Activated CD4-positive, alpha-beta T cell treated with anti-CD3 and anti-CD28 coated beads, Interleukin-10, Interleukin-2, amounts not matched to agents 100 ng/mL and 50 ng/mL, durations not matched to agents 16 hours and 8 hours (primary cell): Measurements from ENCODE around the gene RNF103.
"Not testable (repeated sequence)": the region's sequence is repeated elsewhere in the genome, so short reads cannot be mapped to it uniquely, and the experiment has no call there.

Experiments
- DNase-seq: peaks from one replicate; pipeline ENCODE4 v3.0.0-alpha.2; 2020

RNF103 gene

DNA sequence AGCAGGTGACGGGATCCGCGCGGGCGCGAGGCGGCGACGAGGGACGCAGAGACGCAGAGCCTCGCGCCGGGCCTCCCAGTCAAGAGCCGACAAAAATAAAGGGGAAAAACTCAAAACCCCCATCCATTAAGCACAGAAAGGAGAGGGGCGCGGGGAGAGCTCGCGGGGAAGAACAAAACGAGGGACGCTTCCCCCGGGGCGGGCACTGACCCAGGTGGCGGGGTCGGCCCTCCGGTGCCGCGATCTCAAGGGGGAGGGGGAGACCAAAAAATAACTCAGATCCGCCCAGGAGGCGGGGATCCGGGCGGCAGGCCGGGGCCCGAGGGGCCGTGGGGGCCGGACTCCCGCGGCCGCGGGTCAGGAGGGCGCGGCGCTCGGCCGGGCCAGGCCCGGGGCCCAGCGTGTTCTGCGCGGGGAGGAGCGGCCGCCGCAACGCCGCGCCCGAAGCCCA is 597 bp downstream of the RNF103 start:
- DNase-seq, result peak; percentile 58

DNA sequence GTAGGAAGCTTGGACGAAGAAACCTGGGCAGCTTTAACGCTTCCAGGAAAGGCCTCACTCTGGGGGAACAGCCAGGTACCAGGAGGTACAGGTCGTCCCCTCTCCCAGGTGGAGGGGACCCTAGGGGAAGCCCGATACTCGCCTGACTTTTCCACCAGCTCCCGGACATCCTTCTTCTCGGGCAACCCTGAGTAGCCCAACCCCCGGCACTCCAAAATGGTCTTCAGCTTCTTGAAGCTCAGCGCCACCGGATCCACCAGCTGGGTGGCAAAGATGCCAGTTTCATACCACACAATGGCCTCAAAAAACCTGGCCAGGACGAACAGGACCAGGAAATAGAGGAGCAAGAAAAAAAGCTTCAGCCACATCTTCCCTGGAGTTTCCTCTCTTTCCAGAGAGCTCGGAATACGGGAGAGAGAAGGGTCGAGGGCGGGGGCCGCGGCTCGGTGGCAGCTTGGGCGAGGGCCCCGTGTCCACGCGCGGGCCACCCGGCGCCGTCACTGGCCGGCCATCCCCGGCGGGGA is 1.1 kb downstream of the RNF103 start:
- DNase-seq, result peak; percentile 24

DNA sequence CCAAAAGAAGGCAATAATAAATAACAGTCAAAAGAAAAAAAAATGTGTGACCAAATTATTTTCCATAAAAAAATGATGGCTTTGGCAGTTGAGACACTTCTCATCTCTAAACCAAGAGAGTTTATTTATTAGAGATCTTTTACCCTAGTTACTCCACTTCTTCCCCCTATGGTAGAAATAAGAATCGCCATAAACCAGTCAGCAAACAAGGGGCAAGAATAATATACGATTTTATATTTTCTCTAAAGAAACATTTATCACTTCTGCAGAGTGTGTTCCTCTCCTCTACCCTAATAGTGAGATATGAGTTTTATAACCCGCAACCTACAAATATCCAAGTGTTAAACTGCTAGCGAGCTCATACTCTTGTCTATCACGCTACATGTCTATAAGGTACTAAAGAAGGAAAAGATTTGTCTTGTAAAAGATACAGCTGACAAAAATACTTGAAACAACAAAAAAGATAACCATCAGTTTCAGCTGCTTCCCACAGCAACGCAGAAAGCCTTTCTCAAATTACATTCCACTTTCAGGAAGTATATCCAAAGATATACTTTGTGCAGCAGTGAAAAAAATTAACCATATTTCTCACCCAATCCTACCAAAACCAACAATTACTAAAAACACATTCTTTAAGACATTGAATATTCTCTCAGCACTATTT is 2.3 kb downstream of the RNF103 start:
- DNase-seq, result no peak

DNA sequence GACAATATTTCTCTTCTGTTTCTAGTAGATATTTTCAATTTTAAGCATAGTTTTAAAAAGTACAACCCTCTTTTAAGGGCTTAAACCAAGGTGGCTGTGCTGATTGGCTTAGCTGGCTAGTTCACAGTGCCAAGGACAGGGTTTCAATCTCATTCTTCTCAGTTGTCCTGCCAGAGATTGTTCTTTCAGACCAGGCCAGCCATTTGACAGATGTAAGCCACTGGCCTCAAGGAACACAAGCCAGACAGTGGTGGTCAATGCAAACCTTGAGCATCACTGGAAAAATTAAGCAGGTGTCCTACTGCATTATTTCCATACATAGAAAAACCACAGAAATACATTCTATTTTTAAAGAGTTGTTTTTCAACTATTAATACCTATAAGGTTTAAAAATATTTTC is 5.9 kb downstream of the RNF103 start:
- DNase-seq, result no peak

DNA sequence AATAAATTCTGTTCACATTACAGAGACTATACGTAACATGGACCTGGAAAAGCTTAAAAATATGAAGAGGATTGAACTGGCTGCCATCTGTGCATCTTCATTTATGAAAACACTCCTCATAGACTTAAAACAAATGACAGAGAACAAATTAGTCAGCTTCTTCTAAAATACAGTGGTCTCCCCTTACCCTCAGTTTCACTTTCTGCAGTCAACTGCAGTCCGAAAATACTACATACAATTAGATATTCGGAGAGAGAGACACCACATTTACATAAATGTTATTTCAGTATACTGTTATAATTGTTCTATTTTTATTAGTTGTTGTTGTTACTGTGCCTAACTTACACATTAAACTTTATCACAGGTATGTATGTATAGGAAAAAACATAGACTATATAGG is 6.5 kb downstream of the RNF103 start:
- no peak for DNase-seq

DNA sequence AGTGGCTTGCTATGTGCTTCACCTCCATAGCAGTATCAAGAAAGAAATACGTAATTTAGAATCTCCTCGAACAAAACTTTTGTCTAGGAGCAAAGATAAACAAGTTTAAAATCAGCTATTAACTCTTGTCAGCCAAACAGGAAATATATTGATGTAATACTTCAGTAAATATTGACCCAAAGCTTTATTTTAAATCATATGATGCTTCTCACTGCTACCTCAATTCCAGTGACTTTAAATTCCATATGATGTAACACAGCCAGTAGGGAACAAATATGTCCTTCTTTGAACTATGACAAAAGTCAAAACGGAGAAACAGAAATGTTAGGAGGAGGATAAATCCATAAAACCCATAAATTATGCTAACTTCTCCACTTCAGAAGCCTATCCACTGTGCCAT is 7.2 kb downstream of the RNF103 start:
- no peak for DNase-seq

DNA sequence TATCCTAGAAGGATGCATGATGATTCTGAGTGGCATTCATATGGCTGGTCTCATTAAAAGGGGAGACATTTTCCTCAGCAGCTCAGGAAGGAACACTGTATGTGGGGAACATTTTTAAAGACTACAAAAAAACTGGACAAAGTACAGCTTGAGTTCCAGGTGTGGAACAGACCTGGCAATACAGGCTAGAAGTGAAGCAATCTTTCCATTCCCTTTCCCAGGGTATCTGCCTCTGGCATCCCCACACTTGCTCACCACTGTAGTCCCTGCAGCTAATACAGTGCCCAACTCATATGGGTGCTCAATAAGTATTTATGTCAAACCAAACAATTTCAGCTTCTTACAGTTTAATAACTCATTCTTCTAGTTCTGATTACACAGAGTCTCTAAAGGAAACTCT is 8.1 kb downstream of the RNF103 start:
- no peak for DNase-seq

DNA sequence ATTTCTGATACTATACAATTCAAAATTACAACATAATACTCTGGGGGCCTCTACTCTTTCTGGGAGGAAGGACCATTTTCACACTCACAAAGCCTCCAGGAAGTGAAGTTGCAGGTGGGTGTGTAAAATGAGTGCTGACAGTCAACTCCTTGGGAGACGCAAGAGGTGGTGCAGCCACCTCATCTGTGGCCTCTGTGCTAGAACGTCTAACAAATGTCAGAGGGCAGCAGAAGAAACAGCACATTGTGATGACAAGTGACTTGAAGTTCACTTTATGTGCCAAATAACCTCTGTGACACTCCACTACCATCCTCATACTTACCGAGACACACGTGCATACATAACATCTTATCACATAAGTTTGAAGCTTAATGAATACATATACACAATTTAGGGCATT is 10.2 kb downstream of the RNF103 start:
- DNase-seq, result no peak

DNA sequence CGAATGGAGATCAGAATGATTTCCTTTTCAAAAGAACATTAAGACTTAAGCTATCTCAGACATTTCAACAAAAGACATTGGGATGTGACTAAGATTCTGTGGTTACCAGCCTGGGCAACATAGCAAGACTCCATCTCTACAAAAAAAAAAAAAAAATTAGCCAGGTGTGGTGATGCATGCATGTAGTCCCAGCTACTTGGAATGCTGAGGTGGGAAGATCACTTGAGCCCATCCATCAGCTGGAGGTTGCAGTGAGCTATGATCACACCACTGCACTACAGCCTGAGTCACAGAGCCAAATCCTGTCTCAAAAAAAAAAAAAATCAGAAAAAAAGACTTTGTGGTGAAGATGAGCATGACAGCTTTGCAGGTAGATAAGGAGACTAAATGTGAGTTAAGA is 12.8 kb downstream of the RNF103 start:
- no peak for DNase-seq

DNA sequence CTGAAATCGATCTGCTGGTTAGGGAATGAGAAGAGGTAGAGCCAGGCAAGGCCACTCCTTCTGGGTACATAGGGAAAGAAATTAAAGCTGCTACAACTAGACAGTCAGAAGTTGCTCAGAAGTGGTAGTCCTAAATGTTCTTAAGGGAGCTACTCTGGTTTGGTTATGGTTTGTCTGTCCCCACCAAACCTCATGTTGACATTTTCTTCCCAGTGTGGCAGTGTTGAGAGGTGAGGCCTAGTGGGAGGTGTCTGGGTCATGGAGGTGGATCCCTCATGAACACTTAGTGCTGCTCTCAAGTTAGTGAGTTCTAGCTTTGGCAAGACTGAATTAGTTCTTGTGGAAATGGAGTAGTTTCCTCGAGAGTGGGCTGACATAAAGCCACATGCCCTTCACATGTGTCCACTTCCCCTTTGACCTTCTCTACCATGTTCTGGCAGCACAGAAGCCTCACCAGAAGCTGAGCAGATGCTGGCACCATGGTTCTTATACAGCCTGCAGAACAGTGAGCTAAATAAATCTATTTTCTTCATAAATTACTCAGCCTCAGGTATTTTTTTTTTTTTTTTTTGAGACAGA is 14.7 kb downstream of the RNF103 start:
- DNase-seq, result no peak

DNA sequence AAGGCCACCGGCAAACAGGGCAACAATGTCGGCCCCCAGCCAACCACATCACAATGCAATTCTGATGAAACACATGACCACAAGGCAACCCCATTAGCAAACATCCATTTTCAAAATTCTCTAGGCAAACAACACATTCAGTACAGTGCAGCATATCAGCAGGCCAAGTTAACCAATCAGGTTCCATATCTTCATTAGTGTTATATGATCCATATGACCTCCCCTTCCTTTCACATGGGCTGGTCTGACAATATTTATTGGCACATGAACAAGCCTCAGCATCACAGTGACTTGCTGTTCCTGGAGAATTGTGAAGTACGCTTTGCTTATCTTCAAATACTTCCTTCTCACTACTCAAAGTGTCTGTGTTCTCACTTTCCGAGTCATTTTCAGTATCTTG is 19.8 kb downstream of the RNF103 start:
- DNase-seq, result no peak

DNA sequence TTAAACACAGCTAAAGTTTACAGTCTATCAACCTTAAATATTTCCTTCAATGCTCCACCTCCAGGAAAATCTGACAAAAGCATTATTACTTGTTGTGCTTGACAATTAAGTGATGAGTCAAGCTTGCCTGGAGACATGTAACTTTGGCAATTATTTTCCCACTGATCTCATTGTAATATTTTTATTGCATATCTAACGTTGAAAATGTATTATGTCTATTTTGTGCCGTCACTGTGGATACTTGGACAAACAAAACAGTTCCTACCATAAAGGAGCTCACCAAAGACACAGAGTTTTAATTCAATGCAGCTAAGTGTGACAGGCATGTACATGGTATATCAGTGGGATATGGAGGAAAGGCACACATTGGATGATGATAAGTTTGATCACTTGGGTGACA is 24.7 kb downstream of the RNF103 start:
- DNase-seq, result no peak

DNA sequence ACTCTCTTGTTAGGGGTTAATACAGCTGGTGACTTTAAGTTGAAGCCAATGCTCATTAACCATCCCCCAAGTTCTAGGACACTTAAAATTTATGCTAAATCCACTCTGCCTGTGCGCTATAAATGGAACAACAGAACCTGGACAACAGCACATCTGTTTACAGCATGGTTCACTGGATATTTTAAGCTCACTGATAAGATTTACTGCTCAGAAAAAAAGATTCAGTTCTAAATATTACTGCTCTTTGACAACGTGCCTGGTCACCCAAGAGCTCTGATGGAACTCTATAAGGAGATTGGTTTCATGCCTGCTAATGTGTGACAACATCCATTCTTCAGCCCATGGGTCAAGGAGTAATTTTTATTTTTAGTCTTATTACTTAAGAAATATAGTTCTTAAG is 27.5 kb downstream of the RNF103 start:
- no peak for DNase-seq

DNA sequence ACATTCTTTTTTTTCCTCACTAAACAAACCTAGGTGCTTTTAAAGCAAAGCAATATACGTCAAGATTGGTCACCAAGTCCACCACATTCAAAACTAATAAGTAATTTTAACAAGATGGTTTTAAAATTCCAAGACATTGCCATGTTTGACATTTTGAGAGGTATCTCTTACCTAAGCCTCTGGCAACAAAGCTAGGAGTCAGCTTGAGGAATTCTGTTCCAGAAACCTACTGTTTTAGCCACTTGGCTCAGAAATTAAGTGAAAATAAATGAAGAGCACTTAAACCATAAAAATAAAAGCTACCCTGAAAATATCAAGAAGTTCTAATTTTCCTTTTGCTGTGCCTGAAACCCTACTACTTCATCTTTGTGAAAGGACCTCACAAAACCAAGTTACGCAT is 30.4 kb downstream of the RNF103 start:
- no peak for DNase-seq

DNA sequence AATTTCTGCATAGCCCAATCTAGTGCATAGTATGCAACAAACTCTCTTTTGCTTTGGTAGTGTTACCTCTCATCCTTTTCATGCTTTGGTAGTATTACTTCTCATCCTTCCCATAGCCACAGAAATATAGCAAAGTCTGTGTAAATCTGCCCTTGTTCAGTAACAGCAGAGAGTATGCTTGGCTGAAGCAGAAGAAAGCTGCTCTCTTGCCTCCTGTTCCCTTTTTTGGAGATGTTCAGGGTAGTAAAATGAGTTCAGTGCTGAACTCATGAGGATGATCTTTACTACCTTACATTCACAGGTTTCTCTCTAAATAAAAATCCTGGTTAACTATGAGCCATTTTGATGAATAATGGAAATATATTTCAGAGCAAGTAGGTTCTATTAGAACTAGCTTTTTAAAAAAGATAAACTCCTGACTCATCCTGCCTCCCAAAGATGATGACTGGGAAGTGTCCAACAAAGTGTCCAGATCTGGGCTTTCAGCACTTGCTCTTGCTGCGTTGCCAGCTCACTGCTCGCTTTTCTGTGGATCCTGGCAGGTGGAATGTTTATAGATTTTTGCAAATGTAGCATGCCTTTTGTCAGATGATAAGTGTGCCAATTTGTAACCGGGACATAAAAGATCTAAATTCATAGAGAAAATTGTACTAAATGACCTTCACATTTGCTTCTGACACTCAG is 31.0 kb downstream of the RNF103 start:
- no peak for DNase-seq

DNA sequence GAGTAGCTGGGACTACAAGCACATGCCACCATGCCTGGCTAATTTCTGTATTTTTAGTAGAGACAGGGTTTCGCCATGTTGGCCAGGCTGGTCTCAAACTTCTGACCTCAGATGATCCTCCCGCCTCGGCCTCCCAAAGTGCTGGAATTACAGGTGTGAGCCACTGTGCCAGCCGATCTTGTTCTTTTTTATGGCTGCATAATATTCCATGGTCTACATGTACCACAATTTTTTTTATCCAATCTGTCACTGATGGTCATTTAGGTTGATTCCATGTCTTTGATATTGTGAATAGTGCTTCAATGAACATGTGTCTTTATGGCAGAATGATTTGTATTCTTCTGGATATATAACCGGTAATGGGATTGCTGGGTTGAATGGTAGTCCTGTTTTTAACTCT is 34.0 kb downstream of the RNF103 start:
- not testable (repeated sequence) for DNase-seq

DNA sequence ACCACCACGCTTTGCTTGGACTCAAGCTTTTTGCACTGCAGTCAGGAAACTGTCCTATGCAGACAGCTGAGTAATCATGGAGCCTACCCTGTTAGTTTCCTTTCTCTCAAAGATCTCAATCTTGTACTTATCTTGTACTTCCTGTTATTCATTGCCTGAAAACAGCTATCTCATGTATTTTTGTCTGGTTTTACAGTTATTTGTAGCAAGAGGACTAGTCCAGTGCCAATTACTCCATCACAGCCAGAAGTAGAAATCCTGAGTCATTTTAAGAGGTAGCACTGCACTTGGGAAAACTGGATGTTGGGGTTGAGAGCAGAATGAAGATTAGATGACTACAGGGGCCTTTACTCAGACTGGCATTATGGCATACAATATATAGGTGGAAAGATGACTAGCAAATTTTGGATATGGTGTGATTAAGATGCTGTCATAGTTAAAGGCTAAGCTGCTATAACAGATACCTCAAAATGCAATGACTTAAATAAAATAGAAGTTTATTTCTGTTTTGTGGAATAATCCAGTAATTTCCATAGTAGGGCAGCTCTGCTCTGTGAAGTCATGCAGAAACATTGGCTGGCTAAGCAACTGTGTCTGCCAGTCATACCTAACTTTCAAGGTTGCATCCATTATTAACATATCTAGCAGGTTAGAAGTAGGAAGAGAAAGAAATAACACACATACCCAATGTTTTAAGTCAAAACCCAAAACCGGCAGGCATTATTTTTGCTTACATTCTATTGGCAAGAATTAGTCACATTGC is 39.3 kb downstream of the RNF103 start:
- DNase-seq, result peak; percentile 72

DNA sequence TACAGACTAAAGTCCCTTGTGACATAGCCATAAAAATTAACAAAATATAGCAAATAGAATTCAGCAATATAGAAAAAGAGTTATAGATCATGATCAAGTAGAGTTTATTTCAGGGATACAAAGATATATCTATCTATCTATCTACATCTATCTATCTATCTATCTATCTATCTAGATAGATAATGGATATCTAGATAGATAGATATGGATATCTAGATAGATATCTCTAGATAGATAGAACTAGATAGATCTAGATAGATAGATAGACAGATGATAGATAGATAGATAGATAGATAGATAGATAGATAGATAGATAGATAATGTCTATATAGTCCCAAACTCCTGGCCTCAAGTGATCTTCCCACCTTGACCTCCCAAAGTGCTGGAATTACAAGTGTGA is 43.1 kb downstream of the RNF103 start:
- DNase-seq, result no peak

DNA sequence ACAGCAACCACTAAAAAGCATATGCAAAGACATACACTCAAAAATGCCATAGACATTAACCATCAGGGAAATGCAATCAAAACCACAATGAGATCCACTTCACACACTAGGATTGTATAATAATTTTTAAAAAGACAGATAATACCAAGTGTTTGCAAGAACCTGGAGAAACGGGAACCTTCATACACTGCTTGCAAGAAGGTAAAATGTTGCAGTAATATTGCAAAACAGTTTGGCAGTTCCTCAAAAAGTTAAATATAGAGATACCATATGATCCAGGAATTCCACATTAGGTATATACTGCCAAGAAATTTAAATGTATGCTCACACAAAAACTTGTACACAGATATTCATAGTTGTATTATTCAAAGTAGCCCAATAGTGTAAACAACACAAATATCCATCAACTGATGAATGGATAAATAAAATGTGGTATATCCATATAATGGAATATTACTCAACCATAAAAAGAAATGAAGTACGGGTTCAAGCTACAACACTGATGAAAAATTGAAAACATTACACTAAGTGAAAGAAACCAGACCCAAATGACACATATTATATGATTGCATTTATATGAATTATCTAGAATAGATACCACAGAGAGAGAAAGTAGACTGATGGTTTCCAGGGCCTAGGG is 45.7 kb downstream of the RNF103 start:
- no peak for DNase-seq

DNA sequence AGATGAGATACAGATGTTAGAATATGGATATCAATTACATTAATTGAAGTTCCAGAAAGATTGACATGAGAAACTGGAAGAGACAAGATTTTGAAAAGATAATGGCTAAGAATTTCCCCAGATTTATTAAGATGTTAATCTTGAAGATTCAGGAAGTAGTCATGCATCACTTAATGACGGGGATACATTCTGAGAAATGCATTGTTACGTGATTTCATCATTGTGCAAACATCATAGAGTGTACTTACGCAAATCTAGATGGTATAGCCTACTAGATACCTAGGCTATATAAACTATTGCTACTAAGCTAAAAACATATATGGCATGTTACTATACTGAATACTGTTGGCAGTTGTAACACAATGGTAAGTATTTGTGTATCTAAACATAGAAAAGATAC is 53.6 kb downstream of the RNF103 start:
- DNase-seq, result no peak

DNA sequence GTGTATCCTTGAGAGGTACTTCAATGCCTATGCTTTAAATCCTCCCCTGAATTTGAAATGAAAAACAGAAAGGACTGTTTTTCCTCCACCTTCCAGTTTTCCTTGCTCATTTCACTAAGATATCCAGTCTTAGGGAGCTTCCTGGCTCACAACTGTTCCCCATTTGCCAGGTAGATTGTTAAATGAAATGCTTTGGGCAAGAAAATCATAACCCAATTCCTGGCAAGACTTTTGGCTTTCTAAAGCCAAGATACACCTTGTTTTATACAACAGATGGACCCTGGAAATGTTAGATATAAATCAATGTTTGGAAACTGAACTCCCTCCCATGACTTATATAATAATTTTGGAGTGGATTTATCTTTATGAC is 56.9 kb downstream of the RNF103 start:
- DNase-seq, result no peak

DNA sequence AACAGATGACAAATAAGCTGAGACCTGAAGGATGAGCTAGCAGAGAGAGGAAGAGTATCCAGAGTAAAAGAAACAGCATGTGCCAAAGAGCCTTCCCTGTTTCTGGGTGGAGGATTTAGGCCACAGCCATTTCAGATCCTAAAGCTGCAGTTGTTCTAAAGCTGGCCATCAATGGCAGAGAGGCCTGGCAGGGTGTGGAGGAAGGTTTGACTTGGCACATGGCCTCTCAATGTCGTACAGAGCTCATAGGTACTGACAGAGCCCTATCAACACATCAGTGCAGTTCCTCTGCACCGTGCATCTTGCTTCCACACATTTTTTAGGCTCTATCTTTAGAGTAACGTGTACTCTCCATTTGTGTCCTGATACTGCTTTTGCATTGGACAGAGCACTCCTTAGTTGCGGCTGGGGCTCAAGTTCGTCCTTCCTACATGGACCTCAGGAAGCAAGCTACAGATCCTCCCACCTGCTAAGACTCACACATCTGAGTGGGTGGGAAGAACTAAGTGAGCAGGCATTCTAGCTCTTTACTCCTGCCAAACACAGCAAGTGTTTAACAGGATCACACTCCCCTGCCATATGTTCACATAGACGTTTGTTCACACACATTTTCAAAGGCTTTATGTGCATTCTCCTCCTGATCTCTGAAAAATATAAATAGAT is 57.4 kb downstream of the RNF103 start:
- DNase-seq, result no peak

DNA sequence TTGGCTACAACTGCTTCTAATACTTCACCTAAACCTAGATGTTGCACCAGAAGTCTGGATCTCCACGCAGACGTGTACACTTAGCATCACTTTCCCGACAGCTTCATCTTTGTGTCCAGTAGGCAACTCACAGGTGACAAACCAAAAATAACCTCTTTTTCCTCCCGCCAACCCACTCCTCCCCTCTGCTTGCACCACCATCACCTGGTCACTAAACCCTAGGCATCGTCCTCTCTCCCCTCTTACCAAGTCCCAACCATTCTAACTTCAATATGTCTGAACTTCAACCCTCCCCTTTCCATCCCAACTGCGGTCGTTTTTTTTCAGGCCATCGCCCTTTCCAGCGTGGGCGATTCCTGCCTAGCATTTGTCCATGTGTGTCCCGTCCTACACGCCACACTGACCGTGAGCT is 60.0 kb downstream of the RNF103 start:
- no peak for DNase-seq
